Measurements from ENCODE around the gene XCL1.
"Not testable (repeated sequence)": the region's sequence is repeated elsewhere in the genome, so short reads cannot be mapped to it uniquely, and the experiment has no call there.

XCL1 gene

DNA sequence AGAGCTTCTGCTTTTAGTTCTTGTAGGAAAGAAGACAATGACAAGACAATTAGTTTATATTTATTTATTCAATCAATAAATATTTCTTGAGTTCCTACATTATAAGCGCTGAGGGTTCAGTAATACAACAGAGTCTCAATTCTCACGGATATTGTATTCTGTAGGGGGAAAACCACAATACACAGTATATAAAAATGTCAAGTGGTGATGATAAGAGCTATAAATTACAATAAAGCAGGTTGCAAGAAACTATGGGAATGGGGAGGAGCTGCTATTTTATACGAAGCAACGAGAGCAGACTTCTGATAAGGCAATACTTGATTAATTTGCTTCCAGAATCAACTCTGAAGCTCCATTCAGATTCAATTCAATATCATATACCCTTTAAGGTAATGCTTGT, 10.6 kb upstream of the XCL1 start:
- TF ChIP-seq, protein P1, sequence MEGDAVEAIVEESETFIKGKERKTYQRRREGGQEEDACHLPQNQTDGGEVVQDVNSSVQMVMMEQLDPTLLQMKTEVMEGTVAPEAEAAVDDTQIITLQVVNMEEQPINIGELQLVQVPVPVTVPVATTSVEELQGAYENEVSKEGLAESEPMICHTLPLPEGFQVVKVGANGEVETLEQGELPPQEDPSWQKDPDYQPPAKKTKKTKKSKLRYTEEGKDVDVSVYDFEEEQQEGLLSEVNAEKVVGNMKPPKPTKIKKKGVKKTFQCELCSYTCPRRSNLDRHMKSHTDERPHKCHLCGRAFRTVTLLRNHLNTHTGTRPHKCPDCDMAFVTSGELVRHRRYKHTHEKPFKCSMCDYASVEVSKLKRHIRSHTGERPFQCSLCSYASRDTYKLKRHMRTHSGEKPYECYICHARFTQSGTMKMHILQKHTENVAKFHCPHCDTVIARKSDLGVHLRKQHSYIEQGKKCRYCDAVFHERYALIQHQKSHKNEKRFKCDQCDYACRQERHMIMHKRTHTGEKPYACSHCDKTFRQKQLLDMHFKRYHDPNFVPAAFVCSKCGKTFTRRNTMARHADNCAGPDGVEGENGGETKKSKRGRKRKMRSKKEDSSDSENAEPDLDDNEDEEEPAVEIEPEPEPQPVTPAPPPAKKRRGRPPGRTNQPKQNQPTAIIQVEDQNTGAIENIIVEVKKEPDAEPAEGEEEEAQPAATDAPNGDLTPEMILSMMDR (IDR thresholded peaks at IDR 0.05; ENCODE audit: insufficient read depth, low read length, poor library complexity, severe bottlenecking): no peak
- no peak overlapping the region for H3K4me3 ChIP-seq (replicated peaks; ENCODE audit: low read depth, low read length)
- no peaks in the 10 kb centered on the region; the same call in 1 of the 2 replicates for H3K27me3 ChIP-seq (replicated peaks; ENCODE audit: control insufficient read depth, insufficient read depth, low read length)
- H3K36me3 ChIP-seq (ENCODE audit: control insufficient read depth, insufficient read depth, low read length): no peaks in the 10 kb centered on the region
- no peak for DNase-seq (ENCODE audit: extremely low read depth, insufficient read length)

DNA sequence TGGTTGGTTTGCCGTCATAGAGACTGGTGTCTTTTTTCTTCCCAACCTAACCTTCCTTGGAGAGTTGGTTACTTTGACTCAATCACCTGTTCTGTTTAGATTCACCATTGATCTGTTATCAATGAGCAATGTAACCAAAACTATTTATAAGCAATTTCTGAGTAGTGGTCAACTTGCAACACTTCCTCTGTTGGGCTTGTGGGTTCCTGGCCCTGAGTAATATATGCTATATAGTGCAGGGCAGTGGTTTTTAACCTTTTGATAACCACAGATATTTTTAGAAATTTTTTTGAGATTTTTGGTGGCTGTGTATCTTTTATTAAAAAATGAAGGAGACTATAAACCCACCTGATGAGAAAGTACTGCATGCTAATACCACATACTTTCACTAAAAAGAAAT, 9.4 kb upstream of the XCL1 start:
- no peak for DNase-seq (ENCODE audit: extremely low read depth, insufficient read length)
- TF ChIP-seq, protein P1 (IDR thresholded peaks at IDR 0.05; ENCODE audit: insufficient read depth, low read length, poor library complexity, severe bottlenecking): no peak

DNA sequence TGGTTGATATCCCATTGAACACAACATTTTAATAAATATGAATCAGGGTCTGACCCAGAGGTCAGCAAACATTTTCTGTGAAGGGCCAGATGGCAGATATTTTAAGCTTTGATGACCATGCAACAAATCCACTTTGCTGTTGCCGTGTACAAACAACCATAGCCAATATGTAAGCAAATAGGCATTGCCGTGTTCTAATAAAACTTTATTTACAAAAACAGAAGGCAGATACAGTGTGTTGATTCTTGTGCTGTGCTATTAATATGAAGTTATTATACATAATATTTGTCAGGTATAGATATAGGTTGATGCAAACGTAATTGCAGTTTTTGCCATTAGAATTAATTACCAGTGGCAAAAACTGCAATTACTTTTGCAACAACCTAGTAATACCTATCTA, 8.8 kb upstream of the XCL1 start:
- no peak for DNase-seq (ENCODE audit: extremely low read depth, insufficient read length)
- H3K36me3 ChIP-seq (ENCODE audit: control insufficient read depth, insufficient read depth, low read length): no peaks in the 10 kb centered on the region
- no peak overlapping the region for H3K4me3 ChIP-seq (replicated peaks; ENCODE audit: low read depth, low read length)
- TF ChIP-seq, protein P1 (IDR thresholded peaks at IDR 0.05; ENCODE audit: insufficient read depth, low read length, poor library complexity, severe bottlenecking): no peak
- no peaks in the 10 kb centered on the region; the same call in 1 of the 2 replicates for H3K27me3 ChIP-seq (replicated peaks; ENCODE audit: control insufficient read depth, insufficient read depth, low read length)

More for the DNA sequence above, 9.4 kb upstream of the XCL1 start:
- Histone ChIP-seq H3K4me3 (replicated peaks; ENCODE audit: low read depth, low read length) (no peak overlapping the region), H3K36me3 (ENCODE audit: control insufficient read depth, insufficient read depth, low read length) (no peaks in the 10 kb centered on the region), H3K27me3 (replicated peaks; ENCODE audit: control insufficient read depth, insufficient read depth, low read length) (no peaks in the 10 kb centered on the region; the same call in 1 of the 2 replicates)

DNA sequence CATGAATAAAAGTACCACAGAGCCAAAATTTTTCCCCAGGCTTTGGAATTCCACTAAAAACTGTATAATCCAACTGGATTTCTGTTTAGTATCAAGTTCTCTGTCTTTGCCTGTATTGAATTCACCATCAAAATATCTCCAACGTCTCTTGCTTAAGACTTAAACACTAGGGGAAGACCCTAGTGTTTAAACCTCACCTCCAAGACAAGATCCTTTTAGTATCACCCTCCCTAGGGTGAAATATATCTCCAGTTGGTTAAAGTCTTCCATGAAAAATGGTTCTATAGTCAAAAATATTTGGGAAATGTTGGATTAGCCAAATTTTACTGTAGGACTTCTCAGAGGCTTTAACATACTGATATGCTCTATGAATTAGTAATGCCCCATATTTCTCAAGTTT, 8.1 kb upstream of the XCL1 start:
- DNase-seq (ENCODE audit: extremely low read depth, insufficient read length): no peak
- no peaks in the 10 kb centered on the region for H3K36me3 ChIP-seq (ENCODE audit: control insufficient read depth, insufficient read depth, low read length)
- TF ChIP-seq, protein P1 (IDR thresholded peaks at IDR 0.05; ENCODE audit: insufficient read depth, low read length, poor library complexity, severe bottlenecking): no peak
- H3K4me3 ChIP-seq (replicated peaks; ENCODE audit: low read depth, low read length): no peak overlapping the region
- no peaks in the 10 kb centered on the region; the same call in 1 of the 2 replicates for H3K27me3 ChIP-seq (replicated peaks; ENCODE audit: control insufficient read depth, insufficient read depth, low read length)

DNA sequence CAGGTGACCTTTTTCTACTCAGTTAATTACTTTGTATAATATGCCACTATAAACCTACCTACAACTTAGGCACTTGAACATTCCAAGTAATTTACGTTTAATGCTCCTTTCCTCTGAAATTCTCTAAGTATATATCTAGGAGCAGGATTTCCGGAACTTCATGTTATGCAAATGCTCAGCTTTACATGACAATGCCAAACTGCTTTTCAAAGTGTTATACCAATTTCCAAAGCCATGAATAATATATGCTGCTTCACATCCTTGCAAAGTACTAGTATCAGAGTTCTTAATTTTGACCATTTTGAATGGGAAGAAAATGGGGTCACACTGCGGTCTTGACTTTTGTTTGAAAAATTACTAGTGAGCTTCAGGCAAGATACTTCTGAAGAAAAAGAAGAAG, 5.8 kb upstream of the XCL1 start:
- no peaks in the 10 kb centered on the region for H3K36me3 ChIP-seq (ENCODE audit: control insufficient read depth, insufficient read depth, low read length)
- DNase-seq (ENCODE audit: extremely low read depth, insufficient read length): no peak
- no peaks in the 10 kb centered on the region; the same call in none of the 2 replicates for H3K27me3 ChIP-seq (replicated peaks; ENCODE audit: control insufficient read depth, insufficient read depth, low read length)
- H3K4me3 ChIP-seq (replicated peaks; ENCODE audit: low read depth, low read length): no peak overlapping the region
- TF ChIP-seq, protein P1 (IDR thresholded peaks at IDR 0.05; ENCODE audit: insufficient read depth, low read length, poor library complexity, severe bottlenecking): no peak

DNA sequence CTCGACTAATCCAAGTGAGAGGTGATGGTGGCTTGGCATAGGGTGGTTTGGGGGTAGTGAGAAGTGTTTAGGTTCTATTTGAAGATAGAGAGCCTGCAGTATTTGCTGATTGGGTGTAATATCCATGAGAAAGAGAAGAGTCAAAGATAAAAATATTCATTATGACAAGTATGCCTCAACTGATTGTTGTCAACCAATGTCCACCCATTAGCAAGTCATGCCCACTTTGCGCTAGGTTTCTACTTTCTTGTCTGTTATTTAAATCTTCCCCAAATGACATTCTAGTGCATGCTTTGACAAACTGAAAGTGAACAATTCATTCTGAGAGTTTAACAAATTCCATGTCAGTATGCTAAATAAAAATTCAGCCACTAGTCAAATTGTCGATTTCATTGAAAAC, 3.8 kb upstream of the XCL1 start:
- DNase-seq (ENCODE audit: extremely low read depth, insufficient read length): no peak
- Histone ChIP-seq H3K27me3 (replicated peaks; ENCODE audit: control insufficient read depth, insufficient read depth, low read length) (no peaks in the 10 kb centered on the region; the same call in 1 of the 2 replicates), H3K4me3 (replicated peaks; ENCODE audit: low read depth, low read length) (no peak overlapping the region), H3K36me3 (ENCODE audit: control insufficient read depth, insufficient read depth, low read length) (no peaks in the 10 kb centered on the region)
- TF ChIP-seq, protein P1 (IDR thresholded peaks at IDR 0.05; ENCODE audit: insufficient read depth, low read length, poor library complexity, severe bottlenecking): no peak

DNA sequence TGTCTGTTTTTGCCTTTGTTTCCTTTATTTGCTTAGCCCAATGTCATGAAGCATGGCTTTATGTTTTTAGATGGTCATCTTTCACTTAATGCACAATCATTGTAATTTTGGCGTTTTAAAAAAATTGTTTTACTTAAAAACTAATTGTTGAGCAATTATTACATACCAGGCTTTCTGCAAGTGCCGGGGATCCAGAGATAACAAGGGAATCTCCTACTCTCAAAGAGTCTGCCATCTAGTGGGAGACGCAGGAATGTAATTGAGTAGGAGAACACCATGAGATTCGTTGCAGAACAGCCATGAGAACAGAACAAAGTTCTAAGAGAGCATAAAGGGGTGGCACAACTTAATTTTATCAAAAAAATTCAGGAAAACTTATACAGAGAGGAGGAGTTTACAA, 2.2 kb upstream of the XCL1 start:
- H3K36me3 ChIP-seq (ENCODE audit: control insufficient read depth, insufficient read depth, low read length); H3K4me3 ChIP-seq (replicated peaks; ENCODE audit: low read depth, low read length); H3K27me3 ChIP-seq (replicated peaks; ENCODE audit: control insufficient read depth, insufficient read depth, low read length); DNase-seq (ENCODE audit: extremely low read depth, insufficient read length): not testable (repeated sequence)

DNA sequence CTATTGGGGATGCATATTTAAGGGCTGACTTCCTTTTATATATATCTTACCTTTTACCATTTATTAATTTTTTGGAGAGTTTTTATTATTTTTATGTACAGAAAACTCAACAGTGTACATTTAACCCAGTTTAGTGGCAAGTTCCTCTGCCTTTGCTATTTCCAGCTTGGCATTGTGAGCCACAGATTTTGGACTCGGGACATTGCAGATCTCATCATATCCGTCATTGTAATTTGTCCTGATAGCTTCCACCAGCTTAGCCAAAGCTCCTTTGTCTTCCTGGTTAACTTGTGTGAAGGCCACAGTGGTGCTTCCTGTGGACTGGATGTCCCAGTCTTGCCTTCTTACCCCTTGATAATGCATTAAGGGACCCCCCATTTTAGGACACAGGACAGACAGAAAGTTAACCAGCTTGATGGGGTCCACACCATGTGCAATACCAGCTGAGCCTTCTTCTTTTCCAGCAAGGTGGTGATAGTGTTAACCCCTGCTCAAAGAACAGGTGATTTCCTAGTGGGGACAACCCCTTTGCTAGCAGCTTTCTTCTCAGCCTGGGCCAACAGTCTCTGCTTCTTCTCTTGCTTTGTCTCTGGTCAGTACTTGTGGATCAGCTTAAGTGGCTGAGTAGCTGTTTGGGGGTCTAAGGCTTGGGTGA, 2.3 kb downstream of the XCL1 start:
- H3K4me3 ChIP-seq (replicated peaks; ENCODE audit: low read depth, low read length); DNase-seq (ENCODE audit: extremely low read depth, insufficient read length): not testable (repeated sequence)

More for the DNA sequence above, 2.3 kb downstream of the XCL1 start:
- H3K36me3 ChIP-seq (ENCODE audit: control insufficient read depth, insufficient read depth, low read length); H3K27me3 ChIP-seq (replicated peaks; ENCODE audit: control insufficient read depth, insufficient read depth, low read length): not testable (repeated sequence)
